Measurements from ENCODE around the gene ATP5PD.

ATP5PD gene

GRCh38 chr17:75046407-75047289 lies at the start of gene ATP5PD, which contains the start of gene KCTD2:
TSS of gene ATP5PD (minus strand) at chr17:75046969. CDS start at chr17:75042650, 4,319 bp downstream.
TSS of gene KCTD2 (plus strand) at chr17:75047225. CDS start at chr17:75047251, 26 bp downstream.
- DNase-seq = peak; percentile 94

GRCh38 chr17:75096082-75096625 lies 49.4 kb upstream of the ATP5PD start:
- DNase-seq = no peak

- DNase-seq = no peak
Measured at GRCh38 chr17:75094871-75095399, 48.2 kb upstream of the ATP5PD start.

GRCh38 chr17:75093548-75094158 lies 46.9 kb upstream of the ATP5PD start:
- no peak for DNase-seq

- no peak for DNase-seq
Measured at GRCh38 chr17:75091855-75092327, 45.1 kb upstream of the ATP5PD start.

GRCh38 chr17:75090871-75091854 lies 44.4 kb upstream of the ATP5PD start:
- DNase-seq = no peak

- DNase-seq = no peak
Measured at GRCh38 chr17:75088465-75089417, 42.0 kb upstream of the ATP5PD start.

GRCh38 chr17:75087558-75088453 lies 41.0 kb upstream of the ATP5PD start, which contains the start of gene SLC16A5:
TSS of gene SLC16A5 (plus strand) at chr17:75087954. CDS start at chr17:75093637, 5,683 bp downstream.
- peak; percentile 45 for DNase-seq

GRCh38 chr17:75087182-75087557 lies 40.4 kb upstream of the ATP5PD start:
- DNase-seq = no peak

GRCh38 chr17:75086496-75087181 lies 39.9 kb upstream of the ATP5PD start:
- no peak for DNase-seq

- no peak for DNase-seq
Measured at GRCh38 chr17:75084039-75084660, 37.4 kb upstream of the ATP5PD start.

GRCh38 chr17:75082683-75083082 lies 35.9 kb upstream of the ATP5PD start:
- no peak for DNase-seq

- DNase-seq = no peak
Measured at GRCh38 chr17:75081611-75082540, 35.1 kb upstream of the ATP5PD start.

- DNase-seq = no peak
Measured at GRCh38 chr17:75079023-75079373, 32.2 kb upstream of the ATP5PD start.

GRCh38 chr17:75078284-75079022 lies 31.7 kb upstream of the ATP5PD start:
- DNase-seq = no peak

GRCh38 chr17:75077496-75078283 lies 30.9 kb upstream of the ATP5PD start:
- peak; percentile 49 for DNase-seq
